Retinal pigment epithelial cell (primary cell): ENCODE measurements around the gene BEND7.

Experiments used
- DNase-seq: peaks from one replicate; pipeline ENCODE4 v3.0.0-alpha.2; 2010; ENCODE audit warnings: low read depth
- H3K4me3 ChIP-seq: 2 replicates; pipeline ENCODE4 v1.5.1; 2011; ENCODE audit warnings: mild to moderate bottlenecking, low read length, control low read depth, moderate library complexity
- CTCF ChIP-seq: conservative IDR thresholded peaks from 2 replicates; pipeline ENCODE4 v1.5.1; 2011; ENCODE audit warnings: low read depth, low read length, control low read depth, inconsistent platforms

The BEND7 gene

GRCh38 chr10:13520194-13520593, 8.6 kb downstream of the BEND7 start:
- H3K4me3 ChIP-seq = no peak overlapping the region
- TF ChIP-seq CTCF = no peak
- DNase-seq = no peak

GRCh38 chr10:13518076-13518692, 10.6 kb downstream of the BEND7 start:
- no peak for DNase-seq
- peak; percentile 56 for TF ChIP-seq CTCF
- no peak overlapping the region for H3K4me3 ChIP-seq

GRCh38 chr10:13517675-13518074, 11.1 kb downstream of the BEND7 start:
- DNase-seq = no peak
- H3K4me3 ChIP-seq = no peak overlapping the region
- no peak for TF ChIP-seq CTCF

GRCh38 chr10:13516176-13516575, 12.6 kb downstream of the BEND7 start:
- no peak overlapping the region for H3K4me3 ChIP-seq
- TF ChIP-seq CTCF = no peak
- DNase-seq = no peak

GRCh38 chr10:13515467-13515866, 13.3 kb downstream of the BEND7 start:
- DNase-seq = no peak
- H3K4me3 ChIP-seq = no peak overlapping the region
- TF ChIP-seq CTCF = no peak

GRCh38 chr10:13514296-13514695, 14.5 kb downstream of the BEND7 start:
- no peak for TF ChIP-seq CTCF
- DNase-seq = no peak
- no peak overlapping the region for H3K4me3 ChIP-seq

- no peak for TF ChIP-seq CTCF
- no peak for DNase-seq
- no peak overlapping the region for H3K4me3 ChIP-seq
Observed at GRCh38 chr10:13512564-13512963, 16.2 kb downstream of the BEND7 start.
